HG03025 (cell line): ENCODE measurements around the gene DENND11.
"Not testable (repeated sequence)": the region's sequence is repeated elsewhere in the genome, so short reads cannot be mapped to it uniquely, and the experiment has no call there.

ENCODE experiments used
- ATAC-seq: cut with Tn5 transposase; IDR thresholded peaks from one replicate; pipeline ENCODE4 v1.9.1; 2021; ENCODE audit warnings: mild to moderate bottlenecking, moderate library complexity; ENCODE audit not compliant: unreplicated experiment, low FRiP score

DENND11 gene

GRCh38 chr7:141708351-141708750, 6.4 kb upstream of the DENND11 start, which contains the start of gene WEE2:
WEE2 (plus strand) TSS chr7:141708353; CDS start chr7:141708759, 406 bp downstream.
- ATAC-seq = no peak

- no peak for ATAC-seq
These were observed 4.5 kb upstream of the DENND11 start for GRCh38 chr7:141706239-141707064.

GRCh38 chr7:141704741-141705140, 2.8 kb upstream of the DENND11 start:
- no peak for ATAC-seq

GRCh38 chr7:141704112-141704511, 2.1 kb upstream of the DENND11 start:
- no peak for ATAC-seq

- ATAC-seq = no peak
These were observed 926 bp upstream of the DENND11 start for GRCh38 chr7:141702892-141703291.

GRCh38 chr7:141701489-141702046, 398 bp downstream of the DENND11 start:
- ATAC-seq = peak; percentile 87

- ATAC-seq = no peak
These were observed 1.1 kb downstream of the DENND11 start for GRCh38 chr7:141700848-141701371.

GRCh38 chr7:141700296-141700847, 1.6 kb downstream of the DENND11 start:
- no peak for ATAC-seq

GRCh38 chr7:141699860-141700259, 2.1 kb downstream of the DENND11 start:
- ATAC-seq = no peak

- ATAC-seq = no peak
These were observed 3.5 kb downstream of the DENND11 start for GRCh38 chr7:141698247-141699015.

- no peak for ATAC-seq
These were observed 4.6 kb downstream of the DENND11 start for GRCh38 chr7:141697211-141697871.

- no peak for ATAC-seq
These were observed 5.6 kb downstream of the DENND11 start for GRCh38 chr7:141696348-141696747.

- no peak for ATAC-seq
These were observed 6.1 kb downstream of the DENND11 start for GRCh38 chr7:141695803-141696289.

- ATAC-seq = no peak
These were observed 8.9 kb downstream of the DENND11 start for GRCh38 chr7:141693082-141693481.

- no peak for ATAC-seq
These were observed 10.0 kb downstream of the DENND11 start for GRCh38 chr7:141691961-141692360.

GRCh38 chr7:141691540-141691939, 10.4 kb downstream of the DENND11 start:
- no peak for ATAC-seq

- ATAC-seq = not testable (repeated sequence)
These were observed 12.7 kb downstream of the DENND11 start for GRCh38 chr7:141689072-141689825.

- ATAC-seq = no peak
These were observed 13.9 kb downstream of the DENND11 start for GRCh38 chr7:141688043-141688442.

GRCh38 chr7:141686670-141687069, 15.3 kb downstream of the DENND11 start:
- ATAC-seq = no peak
